ENCODE data around the gene TLN1. TPM values are rescaled to one million over a fixed set of nuclear protein-coding genes. Genes with fewer than 3 reads are reported as not detected.

TLN1 gene
- polyA plus RNA-seq, 2 of the 4 experiments (the other 2 are of a cell fraction) = 65.5 to 108 TPM

DNA sequence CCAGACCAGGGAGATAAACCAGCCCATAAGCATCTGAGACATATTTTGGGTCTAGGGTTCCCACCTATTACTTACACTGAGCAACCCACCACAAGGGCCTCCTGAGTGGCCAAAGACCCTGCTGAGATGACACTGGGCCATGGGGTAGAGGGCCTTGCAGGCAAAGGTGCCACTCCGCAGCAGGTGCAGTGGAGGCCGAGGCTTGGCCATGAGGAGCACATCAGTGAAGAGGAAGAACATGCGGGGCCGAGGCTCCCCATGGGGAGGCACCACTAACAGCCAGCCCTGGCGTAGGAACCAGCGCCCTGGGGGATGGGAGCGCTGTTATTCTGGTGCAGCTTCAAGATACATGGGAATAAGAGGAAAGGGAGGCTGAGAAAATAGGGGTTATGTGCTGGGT, 69.6 kb downstream of the TLN1 start (continued):
- TF ChIP-seq, protein P1, sequence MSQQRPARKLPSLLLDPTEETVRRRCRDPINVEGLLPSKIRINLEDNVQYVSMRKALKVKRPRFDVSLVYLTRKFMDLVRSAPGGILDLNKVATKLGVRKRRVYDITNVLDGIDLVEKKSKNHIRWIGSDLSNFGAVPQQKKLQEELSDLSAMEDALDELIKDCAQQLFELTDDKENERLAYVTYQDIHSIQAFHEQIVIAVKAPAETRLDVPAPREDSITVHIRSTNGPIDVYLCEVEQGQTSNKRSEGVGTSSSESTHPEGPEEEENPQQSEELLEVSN (IDR thresholded peaks at IDR 0.05; ENCODE audit: borderline replicate concordance, low read depth) = no peak
- no peak for TF ChIP-seq ZSCAN20 (CRISPR knock-in tag; IDR thresholded peaks at IDR 0.05)
- TF ChIP-seq CHD2 (IDR thresholded peaks at IDR 0.05; ENCODE audit: low read length, partially characterized antibody) = no peak
- no peak for TF ChIP-seq HEYL (CRISPR knock-in tag; IDR thresholded peaks at IDR 0.05)
- TF ChIP-seq MYC (IDR thresholded peaks at IDR 0.05; ENCODE audit: borderline replicate concordance, low read length) = no peak
- TF ChIP-seq GATA3 (IDR thresholded peaks at IDR 0.05; ENCODE audit: borderline replicate concordance) = no peak

DNA sequence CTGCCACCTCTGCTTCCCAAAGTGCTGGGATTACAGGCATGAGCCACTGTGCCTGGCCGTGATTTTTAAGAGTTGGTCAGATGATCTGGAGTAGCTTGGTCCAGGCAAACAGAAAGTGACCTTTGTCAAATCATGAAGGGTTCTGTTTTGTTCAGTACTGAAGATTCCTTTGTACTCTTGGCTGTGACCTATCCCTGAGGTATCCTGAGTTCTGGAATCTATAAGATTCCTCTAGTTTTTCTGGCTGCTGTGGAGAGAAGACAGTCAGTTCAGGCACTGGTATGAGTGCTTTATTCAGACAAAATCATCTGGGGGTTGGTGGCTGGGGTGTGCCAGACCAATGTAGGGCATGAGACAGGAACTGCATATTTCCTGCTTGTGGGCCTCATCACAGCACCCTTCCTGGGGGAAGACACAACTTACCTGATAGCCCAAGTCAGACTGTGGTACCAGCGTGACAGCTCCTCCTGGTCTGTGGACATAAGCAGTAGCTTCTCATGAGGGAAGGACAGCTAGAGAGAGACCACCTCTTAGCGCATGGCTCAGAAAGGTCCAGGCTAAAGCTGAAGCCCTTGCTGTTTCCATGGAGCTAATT, 70.1 kb downstream of the TLN1 start:
- Histone ChIP-seq H3K4me1 (peaks cover 46% of the 10 kb centered on the region), H3K9me3 (no peaks in the 10 kb centered on the region), H3K4me2 (no peak overlapping the region), H3K27ac (0 out of 6 replicates have a peak overlapping the region, but pooled peaks of 1 of the 2 experiments have one; percentile 9), H3K4me3 (no peak overlapping the region)
- FAIRE-seq (no peak), DNase-seq (ENCODE audit: low read depth in 1 of 2, low spot score in 1 of 2) (no peak), ATAC-seq (no peak)
- ChIA-PET CTCF (interaction anchor here (0.6 to 21.5 kb wide), 18 partner anchors 13 to 361 kb away, joined by 3 to 498 read pairs (median 6); partner anchors contain the start of genes CA9, CREB3, GBA2 and RGP1), POLR2A (interaction anchor here (0.7 to 2.2 kb wide), 5 partner anchors 19 to 152 kb away, joined by 3 to 20 read pairs (median 4); partner anchors contain the start of genes CREB3, HINT2, TLN1 and TPM2)
- 0 out of 5 replicates have a peak, but pooled peaks of 1 of the 2 experiments have one; percentile 13 for TF ChIP-seq JUN (IDR thresholded peaks at IDR 0.05)
- TF ChIP-seq, protein P2, sequence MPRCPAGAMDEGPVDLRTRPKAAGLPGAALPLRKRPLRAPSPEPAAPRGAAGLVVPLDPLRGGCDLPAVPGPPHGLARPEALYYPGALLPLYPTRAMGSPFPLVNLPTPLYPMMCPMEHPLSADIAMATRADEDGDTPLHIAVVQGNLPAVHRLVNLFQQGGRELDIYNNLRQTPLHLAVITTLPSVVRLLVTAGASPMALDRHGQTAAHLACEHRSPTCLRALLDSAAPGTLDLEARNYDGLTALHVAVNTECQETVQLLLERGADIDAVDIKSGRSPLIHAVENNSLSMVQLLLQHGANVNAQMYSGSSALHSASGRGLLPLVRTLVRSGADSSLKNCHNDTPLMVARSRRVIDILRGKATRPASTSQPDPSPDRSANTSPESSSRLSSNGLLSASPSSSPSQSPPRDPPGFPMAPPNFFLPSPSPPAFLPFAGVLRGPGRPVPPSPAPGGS (IDR thresholded peaks at IDR 0.05) = no peak
- WGBS (ENCODE audit: missing lambda C conversion rate) = 75% methylated on average over 3 of the region's 3 CpGs

DNA sequence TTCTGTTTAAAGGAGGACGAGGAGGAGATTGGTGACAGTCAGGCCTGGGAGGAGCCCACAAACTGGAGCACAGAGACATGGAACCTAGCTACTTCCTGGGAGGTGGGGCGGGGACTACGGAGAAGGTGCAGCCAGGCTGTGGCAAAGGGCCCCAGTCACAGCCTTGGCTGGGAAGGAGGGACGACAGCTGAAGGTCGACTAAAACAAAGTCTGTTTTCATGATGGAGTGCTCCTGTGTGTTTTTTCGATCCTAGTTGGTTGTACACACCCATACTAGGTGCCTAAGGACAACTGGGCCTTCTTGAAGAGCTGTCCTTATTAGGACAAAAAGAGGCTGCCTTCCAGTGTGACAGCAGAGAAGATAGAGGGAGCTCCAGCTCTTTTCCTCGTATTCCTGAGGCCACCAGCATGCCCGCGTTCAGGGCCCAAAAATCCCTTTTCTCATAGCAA, 71.0 kb downstream of the TLN1 start:
- no peak for ATAC-seq
- peak in 1 of 2 experiments; percentile 68 for DNase-seq (ENCODE audit: low read depth in 1 of 2, low spot score in 1 of 2)
- H3K4me1 ChIP-seq = peaks cover 42% of the 10 kb centered on the region
- POLR2A ChIA-PET = interaction anchor here (0.7 to 2.2 kb wide), 6 partner anchors 20 to 153 kb away, joined by 3 to 20 read pairs (median 4); partner anchors contain the start of genes CREB3, HINT2, TLN1 and TPM2
- H3K4me3 ChIP-seq = no peak overlapping the region
- no peak overlapping the region for H3K4me2 ChIP-seq
- no peak overlapping the region; a peak in 1 of 6 replicates for H3K27ac ChIP-seq
- CTCF ChIA-PET = interaction anchor here (0.5 to 21.5 kb wide), 23 partner anchors 14 to 362 kb away, joined by 3 to 498 read pairs (median 6); partner anchors contain the start of genes CA9, CREB3, GBA2 and RGP1
- TF ChIP-seq JUNB (IDR thresholded peaks at IDR 0.05) = no peak
- no peak for TF ChIP-seq NFE2L2 (conservative IDR thresholded peaks at IDR 0.05; ENCODE audit: low read length)
- TF ChIP-seq SMC3 (IDR thresholded peaks at IDR 0.05) = peak; percentile 50; the same call in 2 of the 3 replicates
- TF ChIP-seq RAD21 (conservative IDR thresholded peaks at IDR 0.05 in 1 of 2, IDR thresholded peaks at IDR 0.05 in 1 of 2) = peak; percentile 63 to 66
- TF ChIP-seq, protein P3, sequence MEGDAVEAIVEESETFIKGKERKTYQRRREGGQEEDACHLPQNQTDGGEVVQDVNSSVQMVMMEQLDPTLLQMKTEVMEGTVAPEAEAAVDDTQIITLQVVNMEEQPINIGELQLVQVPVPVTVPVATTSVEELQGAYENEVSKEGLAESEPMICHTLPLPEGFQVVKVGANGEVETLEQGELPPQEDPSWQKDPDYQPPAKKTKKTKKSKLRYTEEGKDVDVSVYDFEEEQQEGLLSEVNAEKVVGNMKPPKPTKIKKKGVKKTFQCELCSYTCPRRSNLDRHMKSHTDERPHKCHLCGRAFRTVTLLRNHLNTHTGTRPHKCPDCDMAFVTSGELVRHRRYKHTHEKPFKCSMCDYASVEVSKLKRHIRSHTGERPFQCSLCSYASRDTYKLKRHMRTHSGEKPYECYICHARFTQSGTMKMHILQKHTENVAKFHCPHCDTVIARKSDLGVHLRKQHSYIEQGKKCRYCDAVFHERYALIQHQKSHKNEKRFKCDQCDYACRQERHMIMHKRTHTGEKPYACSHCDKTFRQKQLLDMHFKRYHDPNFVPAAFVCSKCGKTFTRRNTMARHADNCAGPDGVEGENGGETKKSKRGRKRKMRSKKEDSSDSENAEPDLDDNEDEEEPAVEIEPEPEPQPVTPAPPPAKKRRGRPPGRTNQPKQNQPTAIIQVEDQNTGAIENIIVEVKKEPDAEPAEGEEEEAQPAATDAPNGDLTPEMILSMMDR (IDR thresholded peaks at IDR 0.05) = peak; percentile 57
- FAIRE-seq = no peak
- no peaks in the 10 kb centered on the region for H3K9me3 ChIP-seq
- WGBS (ENCODE audit: missing lambda C conversion rate) = 58% methylated on average over 9 of the region's 9 CpGs

DNA sequence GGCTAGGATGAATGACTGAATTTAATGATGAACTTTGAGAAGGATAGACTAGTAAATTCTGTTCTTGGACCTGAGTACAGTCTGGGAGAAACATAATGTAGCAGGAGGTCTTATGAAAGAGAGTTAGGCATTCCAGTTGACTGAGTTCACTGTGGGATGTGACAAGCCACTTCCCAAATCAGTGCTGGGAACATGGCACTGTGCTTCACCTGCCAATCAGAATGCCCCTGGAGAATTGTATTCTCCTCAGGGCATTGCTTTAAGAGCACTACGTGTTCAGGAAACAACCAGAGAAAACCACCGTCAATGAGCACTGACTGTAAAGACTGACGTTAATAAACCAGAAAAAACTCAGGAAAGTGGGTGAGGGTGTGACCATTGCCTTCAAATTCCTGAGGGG, 72.7 kb downstream of the TLN1 start:
- Histone ChIP-seq H3K4me2 (peak overlapping the region; percentile 79), H3K4me1 (peaks cover 32% of the 10 kb centered on the region), H3K4me3 (peak overlapping the region; percentile 68; the same call in 2 of the 3 replicates), H3K27ac (peak overlapping the region; percentile 93 to 98), H3K9me3 (no peaks in the 10 kb centered on the region)
- ChIA-PET POLR2A (interaction anchor here (1.8 to 3.1 kb wide), 4 partner anchors 8 to 90 kb away, joined by 5 to 38 read pairs (median 15); partner anchors contain the start of genes CREB3, GBA2, RGP1 and TLN1), CTCF (interaction anchor here (0.8 to 21.5 kb wide), 15 partner anchors 12 to 121 kb away, joined by 3 to 498 read pairs (median 5); partner anchors contain the start of genes CA9, CREB3, MSMP and TLN1)
- no peak for FAIRE-seq
- 85% methylated on average over 3 of the region's 3 CpGs for WGBS (ENCODE audit: missing lambda C conversion rate)
- DNase-seq (ENCODE audit: low read depth in 1 of 2, low spot score in 1 of 2) = no peak
- no peak for ATAC-seq
- TF ChIP-seq ZC3H11A (IDR thresholded peaks at IDR 0.05) (no peak), HOXA7 (CRISPR knock-in tag; IDR thresholded peaks at IDR 0.05) (no peak), GATA3 (IDR thresholded peaks at IDR 0.05; ENCODE audit: borderline replicate concordance) (no peak), RNF2 (IDR thresholded peaks at IDR 0.05; ENCODE audit: borderline replicate concordance, low read depth) (no peak), NPAS2 (CRISPR knock-in tag; IDR thresholded peaks at IDR 0.05; ENCODE audit: borderline replicate concordance) (no peak), JUNB (IDR thresholded peaks at IDR 0.05) (no peak), SREBF2 (IDR thresholded peaks at IDR 0.05) (no peak), MYC (IDR thresholded peaks at IDR 0.05; ENCODE audit: borderline replicate concordance, low read length) (no peak), RFX5 (IDR thresholded peaks at IDR 0.05) (no peak), CHD2 (IDR thresholded peaks at IDR 0.05; ENCODE audit: low read length, partially characterized antibody) (no peak), FOXS1 (CRISPR knock-in tag; IDR thresholded peaks at IDR 0.05) (no peak)
- TF ChIP-seq, protein P4, sequence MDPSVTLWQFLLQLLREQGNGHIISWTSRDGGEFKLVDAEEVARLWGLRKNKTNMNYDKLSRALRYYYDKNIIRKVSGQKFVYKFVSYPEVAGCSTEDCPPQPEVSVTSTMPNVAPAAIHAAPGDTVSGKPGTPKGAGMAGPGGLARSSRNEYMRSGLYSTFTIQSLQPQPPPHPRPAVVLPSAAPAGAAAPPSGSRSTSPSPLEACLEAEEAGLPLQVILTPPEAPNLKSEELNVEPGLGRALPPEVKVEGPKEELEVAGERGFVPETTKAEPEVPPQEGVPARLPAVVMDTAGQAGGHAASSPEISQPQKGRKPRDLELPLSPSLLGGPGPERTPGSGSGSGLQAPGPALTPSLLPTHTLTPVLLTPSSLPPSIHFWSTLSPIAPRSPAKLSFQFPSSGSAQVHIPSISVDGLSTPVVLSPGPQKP (IDR thresholded peaks at IDR 0.05; ENCODE audit: low read depth, low read length) = no peak
- TF ChIP-seq, protein P5, sequence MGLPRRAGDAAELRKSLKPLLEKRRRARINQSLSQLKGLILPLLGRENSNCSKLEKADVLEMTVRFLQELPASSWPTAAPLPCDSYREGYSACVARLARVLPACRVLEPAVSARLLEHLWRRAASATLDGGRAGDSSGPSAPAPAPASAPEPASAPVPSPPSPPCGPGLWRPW (IDR thresholded peaks at IDR 0.05) = no peak
- TF ChIP-seq, protein P6, sequence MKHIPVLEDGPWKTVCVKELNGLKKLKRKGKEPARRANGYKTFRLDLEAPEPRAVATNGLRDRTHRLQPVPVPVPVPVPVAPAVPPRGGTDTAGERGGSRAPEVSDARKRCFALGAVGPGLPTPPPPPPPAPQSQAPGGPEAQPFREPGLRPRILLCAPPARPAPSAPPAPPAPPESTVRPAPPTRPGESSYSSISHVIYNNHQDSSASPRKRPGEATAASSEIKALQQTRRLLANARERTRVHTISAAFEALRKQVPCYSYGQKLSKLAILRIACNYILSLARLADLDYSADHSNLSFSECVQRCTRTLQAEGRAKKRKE (CRISPR knock-in tag; IDR thresholded peaks at IDR 0.05; ENCODE audit: low read depth) = no peak

Data from A549 (cell line).